HepG2 (cell line): ENCODE data around the gene PHACTR1.

Source experiments
- FOXA1 ChIP-seq, 2 experiments: fragments of 450-650 bp in 1 of 2; sonication (generic) in 1 of 2; formaldehyde crosslinking in 1 of 2; IDR thresholded peaks; 2 replicates each; pipeline versions ENCODE4 v1.4.0 to v1.6.1; 2016 to 2020; ENCODE audit warnings: missing genetic modification reagents in 1 of 2
- ZNF441 ChIP-seq: sonication (generic); formaldehyde crosslinking; IDR thresholded peaks from 2 replicates; pipeline ENCODE4 v1.7.0; 2021; ENCODE audit warnings: missing genetic modification reagents, borderline replicate concordance
- TF ChIP-seq, protein P1 (sequence below): sonication (generic); formaldehyde crosslinking; IDR thresholded peaks from 2 replicates; pipeline ENCODE4 v1.4.0; 2020; ENCODE audit warnings: mild to moderate bottlenecking, missing genetic modification reagents
- TF ChIP-seq, protein P2 (sequence below): sonication (generic); formaldehyde crosslinking; IDR thresholded peaks from 2 replicates; pipeline ENCODE4 v1.5.0; 2020; ENCODE audit warnings: missing genetic modification reagents

DNA sequence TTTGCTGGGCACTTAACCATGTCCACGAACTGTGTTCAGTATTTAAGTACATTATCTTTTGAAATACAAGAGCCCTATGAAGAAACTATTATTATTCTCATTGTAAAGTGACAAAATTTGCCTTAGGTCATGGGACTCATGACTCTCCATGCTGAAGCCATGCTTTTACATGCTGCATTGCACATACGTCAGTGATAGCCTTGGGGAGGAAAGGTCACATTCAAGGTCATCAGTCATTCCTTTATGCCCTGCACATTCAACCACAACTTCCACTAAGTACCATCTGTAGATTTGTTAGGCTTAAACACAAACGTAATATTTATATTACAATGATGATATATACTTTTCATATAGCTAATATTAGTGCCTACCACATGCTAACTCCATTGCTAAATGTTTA, 319.0 kb downstream of the PHACTR1 start:
- no peak for TF ChIP-seq ZNF441
- TF ChIP-seq, protein P1, sequence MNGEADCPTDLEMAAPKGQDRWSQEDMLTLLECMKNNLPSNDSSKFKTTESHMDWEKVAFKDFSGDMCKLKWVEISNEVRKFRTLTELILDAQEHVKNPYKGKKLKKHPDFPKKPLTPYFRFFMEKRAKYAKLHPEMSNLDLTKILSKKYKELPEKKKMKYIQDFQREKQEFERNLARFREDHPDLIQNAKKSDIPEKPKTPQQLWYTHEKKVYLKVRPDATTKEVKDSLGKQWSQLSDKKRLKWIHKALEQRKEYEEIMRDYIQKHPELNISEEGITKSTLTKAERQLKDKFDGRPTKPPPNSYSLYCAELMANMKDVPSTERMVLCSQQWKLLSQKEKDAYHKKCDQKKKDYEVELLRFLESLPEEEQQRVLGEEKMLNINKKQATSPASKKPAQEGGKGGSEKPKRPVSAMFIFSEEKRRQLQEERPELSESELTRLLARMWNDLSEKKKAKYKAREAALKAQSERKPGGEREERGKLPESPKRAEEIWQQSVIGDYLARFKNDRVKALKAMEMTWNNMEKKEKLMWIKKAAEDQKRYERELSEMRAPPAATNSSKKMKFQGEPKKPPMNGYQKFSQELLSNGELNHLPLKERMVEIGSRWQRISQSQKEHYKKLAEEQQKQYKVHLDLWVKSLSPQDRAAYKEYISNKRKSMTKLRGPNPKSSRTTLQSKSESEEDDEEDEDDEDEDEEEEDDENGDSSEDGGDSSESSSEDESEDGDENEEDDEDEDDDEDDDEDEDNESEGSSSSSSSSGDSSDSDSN = no peak
- TF ChIP-seq, protein P2, sequence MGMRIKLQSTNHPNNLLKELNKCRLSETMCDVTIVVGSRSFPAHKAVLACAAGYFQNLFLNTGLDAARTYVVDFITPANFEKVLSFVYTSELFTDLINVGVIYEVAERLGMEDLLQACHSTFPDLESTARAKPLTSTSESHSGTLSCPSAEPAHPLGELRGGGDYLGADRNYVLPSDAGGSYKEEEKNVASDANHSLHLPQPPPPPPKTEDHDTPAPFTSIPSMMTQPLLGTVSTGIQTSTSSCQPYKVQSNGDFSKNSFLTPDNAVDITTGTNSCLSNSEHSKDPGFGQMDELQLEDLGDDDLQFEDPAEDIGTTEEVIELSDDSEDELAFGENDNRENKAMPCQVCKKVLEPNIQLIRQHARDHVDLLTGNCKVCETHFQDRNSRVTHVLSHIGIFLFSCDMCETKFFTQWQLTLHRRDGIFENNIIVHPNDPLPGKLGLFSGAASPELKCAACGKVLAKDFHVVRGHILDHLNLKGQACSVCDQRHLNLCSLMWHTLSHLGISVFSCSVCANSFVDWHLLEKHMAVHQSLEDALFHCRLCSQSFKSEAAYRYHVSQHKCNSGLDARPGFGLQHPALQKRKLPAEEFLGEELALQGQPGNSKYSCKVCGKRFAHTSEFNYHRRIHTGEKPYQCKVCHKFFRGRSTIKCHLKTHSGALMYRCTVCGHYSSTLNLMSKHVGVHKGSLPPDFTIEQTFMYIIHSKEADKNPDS (CRISPR knock-in tag) = no peak
- no peak for TF ChIP-seq FOXA1 (IDR thresholded peaks at IDR 0.05)
- TF ChIP-seq FOXA1 (CRISPR knock-in tag; IDR thresholded peaks at IDR 0.05) = no peak
